Measurements from ENCODE around the gene DDX52. TPM values are rescaled to one million over a fixed set of nuclear protein-coding genes. Genes with fewer than 3 reads are reported as not detected.

Gene DDX52, protein sequence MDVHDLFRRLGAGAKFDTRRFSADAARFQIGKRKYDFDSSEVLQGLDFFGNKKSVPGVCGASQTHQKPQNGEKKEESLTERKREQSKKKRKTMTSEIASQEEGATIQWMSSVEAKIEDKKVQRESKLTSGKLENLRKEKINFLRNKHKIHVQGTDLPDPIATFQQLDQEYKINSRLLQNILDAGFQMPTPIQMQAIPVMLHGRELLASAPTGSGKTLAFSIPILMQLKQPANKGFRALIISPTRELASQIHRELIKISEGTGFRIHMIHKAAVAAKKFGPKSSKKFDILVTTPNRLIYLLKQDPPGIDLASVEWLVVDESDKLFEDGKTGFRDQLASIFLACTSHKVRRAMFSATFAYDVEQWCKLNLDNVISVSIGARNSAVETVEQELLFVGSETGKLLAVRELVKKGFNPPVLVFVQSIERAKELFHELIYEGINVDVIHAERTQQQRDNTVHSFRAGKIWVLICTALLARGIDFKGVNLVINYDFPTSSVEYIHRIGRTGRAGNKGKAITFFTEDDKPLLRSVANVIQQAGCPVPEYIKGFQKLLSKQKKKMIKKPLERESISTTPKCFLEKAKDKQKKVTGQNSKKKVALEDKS
- total RNA-seq = 18.7 and 20.6 TPM in 2 replicates
- 20.4 and 22.3 TPM in 2 replicates for polyA plus RNA-seq
- polyA plus RNA-seq (2012) = 11.8 and 13.6 TPM in 2 replicates
- 0.59 and 11.2 TPM in 2 replicates for polyA minus RNA-seq (ENCODE audit: low replicate concordance)

DNA sequence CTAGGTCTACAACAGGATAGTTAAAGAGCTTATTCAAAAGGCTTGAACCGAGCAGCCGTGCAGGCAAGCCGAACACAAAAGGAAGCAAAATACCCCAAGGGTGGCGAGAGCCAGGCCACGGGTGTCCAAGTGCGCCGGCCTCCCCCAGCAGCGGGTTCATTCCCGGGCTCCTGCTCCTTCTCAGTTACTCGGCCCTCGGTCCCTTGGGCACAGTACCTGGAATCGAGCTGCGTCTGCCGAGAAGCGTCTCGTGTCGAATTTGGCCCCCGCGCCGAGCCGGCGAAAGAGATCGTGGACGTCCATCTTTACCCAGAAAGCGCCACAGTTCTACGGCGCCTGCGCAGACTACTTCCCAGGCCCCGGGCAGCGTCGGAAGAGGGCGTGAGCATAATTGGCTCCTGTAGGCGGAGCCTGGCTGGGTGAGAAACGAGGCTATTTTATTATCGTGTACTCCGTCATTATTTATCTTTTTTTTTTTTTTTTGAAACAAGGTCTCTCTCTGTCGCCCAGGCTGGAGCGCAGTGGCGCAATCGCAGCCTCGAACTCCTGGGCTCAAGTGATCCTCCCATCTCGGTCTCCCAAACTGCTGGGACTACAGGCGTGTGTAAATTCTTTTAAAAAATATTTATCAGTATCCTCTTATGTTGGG, at the start of gene DDX52:
Gene DDX52 (minus strand): TSS at position 329 of the 649 bp plus-strand sequence. CDS start 26 bp downstream, at position 303.
- peaks cover 3% of the 10 kb centered on the region for H3K4me1 ChIP-seq (ENCODE audit: control insufficient read depth, extremely low read depth, insufficient read depth, low read length)
- H3K36me3 ChIP-seq (ENCODE audit: control insufficient read depth, insufficient read depth, low read length) = peaks cover 4% of the 10 kb centered on the region
- H3K4me3 ChIP-seq (replicated peaks in 1 of 4; ENCODE audit: control extremely low read depth in 1 of 4, insufficient read depth in 1 of 4, low read depth in 3 of 4, low read length in 4 of 4) = peak within 1 kb of the TSS; percentile 65 to 97 (median 68)
- H3K9me3 ChIP-seq (ENCODE audit: control insufficient read depth, insufficient read depth, low read depth, low read length) = no peaks in the 10 kb centered on the region
- H2AFZ ChIP-seq (ENCODE audit: low read length) = peak within 1 kb of the TSS; percentile 86
- no peaks in the 10 kb centered on the region for H3K27me3 ChIP-seq (ENCODE audit: control insufficient read depth, insufficient read depth, low read length)
- peaks cover 27% of the 10 kb centered on the region for H3K79me2 ChIP-seq (ENCODE audit: control insufficient read depth, insufficient read depth, low read length)
- DNase-seq (ENCODE audit: low read depth in 2 of 2) = peak; percentile 82 to 90
- peak within 1 kb of the TSS; percentile 96 for H3K4me2 ChIP-seq (ENCODE audit: extremely low read depth, insufficient read depth, low read length)
- no peak for TF ChIP-seq EZH2 (IDR thresholded peaks at IDR 0.05; ENCODE audit: low read length, missing control alignments)
- TF ChIP-seq, protein P1, sequence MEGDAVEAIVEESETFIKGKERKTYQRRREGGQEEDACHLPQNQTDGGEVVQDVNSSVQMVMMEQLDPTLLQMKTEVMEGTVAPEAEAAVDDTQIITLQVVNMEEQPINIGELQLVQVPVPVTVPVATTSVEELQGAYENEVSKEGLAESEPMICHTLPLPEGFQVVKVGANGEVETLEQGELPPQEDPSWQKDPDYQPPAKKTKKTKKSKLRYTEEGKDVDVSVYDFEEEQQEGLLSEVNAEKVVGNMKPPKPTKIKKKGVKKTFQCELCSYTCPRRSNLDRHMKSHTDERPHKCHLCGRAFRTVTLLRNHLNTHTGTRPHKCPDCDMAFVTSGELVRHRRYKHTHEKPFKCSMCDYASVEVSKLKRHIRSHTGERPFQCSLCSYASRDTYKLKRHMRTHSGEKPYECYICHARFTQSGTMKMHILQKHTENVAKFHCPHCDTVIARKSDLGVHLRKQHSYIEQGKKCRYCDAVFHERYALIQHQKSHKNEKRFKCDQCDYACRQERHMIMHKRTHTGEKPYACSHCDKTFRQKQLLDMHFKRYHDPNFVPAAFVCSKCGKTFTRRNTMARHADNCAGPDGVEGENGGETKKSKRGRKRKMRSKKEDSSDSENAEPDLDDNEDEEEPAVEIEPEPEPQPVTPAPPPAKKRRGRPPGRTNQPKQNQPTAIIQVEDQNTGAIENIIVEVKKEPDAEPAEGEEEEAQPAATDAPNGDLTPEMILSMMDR (conservative IDR thresholded peaks at IDR 0.05 in 1 of 2, IDR thresholded peaks at IDR 0.05 in 1 of 2; ENCODE audit: low read depth in 1 of 2, low read length in 2 of 2) = no peak
- H3K27ac ChIP-seq (ENCODE audit: insufficient read depth, low read length) = peak within 1 kb of the TSS; percentile 86
- no peaks in the 10 kb centered on the region for H4K20me1 ChIP-seq (ENCODE audit: control insufficient read depth, extremely low read depth, insufficient read depth, low read length)
- H3K9ac ChIP-seq (ENCODE audit: insufficient read depth, low read length) = peak within 1 kb of the TSS; percentile 95

DNA sequence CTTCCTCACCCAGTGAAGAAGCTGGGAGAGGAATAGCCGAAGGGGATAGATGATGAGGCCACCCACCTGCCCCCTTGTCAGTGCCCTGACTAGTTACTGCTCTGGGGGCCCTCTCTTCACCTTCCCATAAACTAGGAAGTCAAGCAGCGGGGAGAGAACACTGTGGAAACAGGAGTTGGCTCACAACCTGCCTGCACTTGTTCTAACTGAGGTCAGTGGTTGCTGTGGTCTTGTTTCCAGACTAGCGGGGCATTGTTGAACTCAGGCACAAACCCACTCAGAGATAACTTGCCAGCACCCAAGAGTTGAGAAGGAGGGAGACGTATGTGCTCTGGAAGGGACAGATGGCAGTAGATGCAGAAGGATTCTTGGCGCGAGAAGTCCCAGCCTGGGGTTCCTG, 48.6 kb upstream of the DDX52 start:
- DNase-seq (ENCODE audit: low read depth in 2 of 2) = no peak
- Histone ChIP-seq H3K9ac (ENCODE audit: insufficient read depth, low read length) (no peak overlapping the region), H2AFZ (ENCODE audit: low read length) (no peak overlapping the region)

More for the DNA sequence above, 48.6 kb upstream of the DDX52 start:
- no peaks in the 10 kb centered on the region for H3K4me1 ChIP-seq (ENCODE audit: control insufficient read depth, extremely low read depth, insufficient read depth, low read length)
- no peaks in the 10 kb centered on the region for H3K9me3 ChIP-seq (ENCODE audit: control insufficient read depth, insufficient read depth, low read depth, low read length)
- H3K27me3 ChIP-seq (ENCODE audit: control insufficient read depth, insufficient read depth, low read length) = peaks cover 19% of the 10 kb centered on the region
- H4K20me1 ChIP-seq (ENCODE audit: control insufficient read depth, extremely low read depth, insufficient read depth, low read length) = no peaks in the 10 kb centered on the region
- no peak overlapping the region for H3K4me3 ChIP-seq (replicated peaks in 1 of 4; ENCODE audit: control extremely low read depth in 1 of 4, insufficient read depth in 1 of 4, low read depth in 3 of 4, low read length in 4 of 4)
- no peak overlapping the region for H3K4me2 ChIP-seq (ENCODE audit: extremely low read depth, insufficient read depth, low read length)
- H3K79me2 ChIP-seq (ENCODE audit: control insufficient read depth, insufficient read depth, low read length) = no peaks in the 10 kb centered on the region
- no peaks in the 10 kb centered on the region for H3K36me3 ChIP-seq (ENCODE audit: control insufficient read depth, insufficient read depth, low read length)
- TF ChIP-seq EZH2 (IDR thresholded peaks at IDR 0.05; ENCODE audit: low read length, missing control alignments) = no peak
- TF ChIP-seq, protein P1 (conservative IDR thresholded peaks at IDR 0.05 in 1 of 2, IDR thresholded peaks at IDR 0.05 in 1 of 2; ENCODE audit: low read depth in 1 of 2, low read length in 2 of 2) = no peak
- no peak overlapping the region for H3K27ac ChIP-seq (ENCODE audit: insufficient read depth, low read length)

Measured in fibroblast of lung (primary cell).